Measurements from ENCODE around the gene LMTK3.
"Not testable (repeated sequence)": the region's sequence is repeated elsewhere in the genome, so short reads cannot be mapped to it uniquely, and the experiment has no call there.

GRCh38 chr19:48538057-48538456 lies 26.4 kb upstream of the LMTK3 start:
- TF ChIP-seq ZNF274 (IDR thresholded peaks at IDR 0.05; ENCODE audit: low read depth, low read length); YY1 (IDR thresholded peaks at IDR 0.05; ENCODE audit: insufficient read depth, insufficient read length); SUZ12 (IDR thresholded peaks at IDR 0.05; ENCODE audit: extremely low read depth, insufficient read depth, insufficient read length): not testable (repeated sequence)
